ENCODE results near the gene PYCR2.
"Not testable (repeated sequence)": the region's sequence is repeated elsewhere in the genome, so short reads cannot be mapped to it uniquely, and the experiment has no call there.

The PYCR2 gene

GRCh38 chr1:225892307-225892706, 31.7 kb downstream of the PYCR2 start:
- no peak overlapping the region for H3K4me3 ChIP-seq (ENCODE audit: insufficient read depth, low read depth, low read length, poor library complexity, severe bottlenecking)
- no peaks in the 10 kb centered on the region for H3K9me3 ChIP-seq (ENCODE audit: control insufficient read depth, low read length)
- peaks cover 13% of the 10 kb centered on the region for H3K4me1 ChIP-seq (ENCODE audit: control insufficient read depth, insufficient read depth, low read length, poor library complexity, severe bottlenecking)
- DNase-seq: no peak
- H3K27me3 ChIP-seq (replicated peaks; ENCODE audit: control insufficient read depth, insufficient read depth, low read length, poor library complexity, severe bottlenecking): no peaks in the 10 kb centered on the region
- H3K36me3 ChIP-seq (ENCODE audit: control insufficient read depth, insufficient read depth, low read length): no peaks in the 10 kb centered on the region
- no peak overlapping the region for H3K27ac ChIP-seq (ENCODE audit: insufficient read depth, low read length, poor library complexity, severe bottlenecking)

GRCh38 chr1:225891229-225891972, 32.6 kb downstream of the PYCR2 start:
- Histone ChIP-seq H3K4me3 (ENCODE audit: insufficient read depth, low read depth, low read length, poor library complexity, severe bottlenecking) (no peak overlapping the region), H3K36me3 (ENCODE audit: control insufficient read depth, insufficient read depth, low read length) (no peaks in the 10 kb centered on the region), H3K4me1 (ENCODE audit: control insufficient read depth, insufficient read depth, low read length, poor library complexity, severe bottlenecking) (peaks cover 6% of the 10 kb centered on the region), H3K9me3 (ENCODE audit: control insufficient read depth, low read length) (no peaks in the 10 kb centered on the region), H3K27me3 (replicated peaks; ENCODE audit: control insufficient read depth, insufficient read depth, low read length, poor library complexity, severe bottlenecking) (no peaks in the 10 kb centered on the region), H3K27ac (ENCODE audit: insufficient read depth, low read length, poor library complexity, severe bottlenecking) (no peak overlapping the region)
- no peak for DNase-seq

- Histone ChIP-seq H3K27me3 (replicated peaks; ENCODE audit: control insufficient read depth, insufficient read depth, low read length, poor library complexity, severe bottlenecking) (no peaks in the 10 kb centered on the region), H3K36me3 (ENCODE audit: control insufficient read depth, insufficient read depth, low read length) (no peaks in the 10 kb centered on the region), H3K4me3 (ENCODE audit: insufficient read depth, low read depth, low read length, poor library complexity, severe bottlenecking) (no peak overlapping the region), H3K9me3 (ENCODE audit: control insufficient read depth, low read length) (no peaks in the 10 kb centered on the region), H3K4me1 (ENCODE audit: control insufficient read depth, insufficient read depth, low read length, poor library complexity, severe bottlenecking) (no peaks in the 10 kb centered on the region), H3K27ac (ENCODE audit: insufficient read depth, low read length, poor library complexity, severe bottlenecking) (no peak overlapping the region)
- no peak for DNase-seq
Observed at GRCh38 chr1:225890346-225891228, 33.5 kb downstream of the PYCR2 start.

- no peak overlapping the region for H3K4me3 ChIP-seq (ENCODE audit: insufficient read depth, low read depth, low read length, poor library complexity, severe bottlenecking)
Observed at GRCh38 chr1:225889743-225890142, 34.3 kb downstream of the PYCR2 start.

GRCh38 chr1:225888898-225889601, 35.0 kb downstream of the PYCR2 start, which contains the start of gene LEFTY1:
Gene LEFTY1, minus strand, starts transcription at chr1:225889146. Its CDS starts 80 bp downstream, at chr1:225889066.
- no peak within 1 kb of the TSS for H3K27ac ChIP-seq (ENCODE audit: insufficient read depth, low read length, poor library complexity, severe bottlenecking)
- no peaks in the 10 kb centered on the region for H3K4me1 ChIP-seq (ENCODE audit: control insufficient read depth, insufficient read depth, low read length, poor library complexity, severe bottlenecking)
- no peaks in the 10 kb centered on the region for H3K36me3 ChIP-seq (ENCODE audit: control insufficient read depth, insufficient read depth, low read length)
- H3K27me3 ChIP-seq (replicated peaks; ENCODE audit: control insufficient read depth, insufficient read depth, low read length, poor library complexity, severe bottlenecking): no peaks in the 10 kb centered on the region
- no peaks in the 10 kb centered on the region for H3K9me3 ChIP-seq (ENCODE audit: control insufficient read depth, low read length)
- no peak for DNase-seq
- H3K4me3 ChIP-seq (ENCODE audit: insufficient read depth, low read depth, low read length, poor library complexity, severe bottlenecking): no peak within 1 kb of the TSS

More at GRCh38 chr1:225889743-225890142, 34.3 kb downstream of the PYCR2 start:
- Histone ChIP-seq H3K36me3 (ENCODE audit: control insufficient read depth, insufficient read depth, low read length) (no peaks in the 10 kb centered on the region), H3K27ac (ENCODE audit: insufficient read depth, low read length, poor library complexity, severe bottlenecking) (no peak overlapping the region), H3K9me3 (ENCODE audit: control insufficient read depth, low read length) (no peaks in the 10 kb centered on the region), H3K4me1 (ENCODE audit: control insufficient read depth, insufficient read depth, low read length, poor library complexity, severe bottlenecking) (no peaks in the 10 kb centered on the region), H3K27me3 (replicated peaks; ENCODE audit: control insufficient read depth, insufficient read depth, low read length, poor library complexity, severe bottlenecking) (no peaks in the 10 kb centered on the region)
- no peak for DNase-seq

DNA sequence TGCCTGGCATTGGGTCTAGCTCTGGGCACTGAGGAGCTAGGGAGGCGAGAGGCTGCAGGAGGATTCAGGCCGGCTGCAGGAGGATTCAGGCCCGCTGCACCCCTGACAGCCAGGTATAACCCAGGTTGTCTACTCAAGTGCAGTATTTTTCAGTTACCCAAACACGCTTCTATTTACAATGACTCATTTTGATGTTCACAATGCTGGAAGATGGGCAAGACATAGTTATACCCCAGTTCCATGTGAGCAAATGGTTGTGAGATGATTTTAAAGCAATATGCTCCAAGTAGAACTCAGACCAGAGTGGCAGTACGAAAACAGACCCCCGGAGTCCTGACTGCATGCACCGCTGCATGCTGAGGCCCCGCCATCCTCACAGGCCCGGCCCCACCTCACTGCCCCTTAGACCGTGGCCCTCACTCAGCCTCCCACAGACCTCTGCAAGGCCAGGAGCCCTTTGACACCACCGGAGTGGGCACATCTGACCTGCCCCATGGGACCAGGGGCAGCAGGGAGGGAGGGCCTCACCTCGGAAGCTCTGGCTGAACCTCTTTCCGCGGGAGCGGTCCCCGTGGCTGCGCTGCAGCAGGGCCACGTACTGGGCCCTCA, 35.7 kb downstream of the PYCR2 start:
- H3K4me3 ChIP-seq (ENCODE audit: insufficient read depth, low read depth, low read length, poor library complexity, severe bottlenecking): no peak overlapping the region
- no peak for DNase-seq
- H3K4me1 ChIP-seq (ENCODE audit: control insufficient read depth, insufficient read depth, low read length, poor library complexity, severe bottlenecking): peaks cover 5% of the 10 kb centered on the region
- H3K27ac ChIP-seq (ENCODE audit: insufficient read depth, low read length, poor library complexity, severe bottlenecking): no peak overlapping the region
- H3K9me3 ChIP-seq (ENCODE audit: control insufficient read depth, low read length): no peaks in the 10 kb centered on the region
- H3K36me3 ChIP-seq (ENCODE audit: control insufficient read depth, insufficient read depth, low read length): no peaks in the 10 kb centered on the region
- no peaks in the 10 kb centered on the region for H3K27me3 ChIP-seq (replicated peaks; ENCODE audit: control insufficient read depth, insufficient read depth, low read length, poor library complexity, severe bottlenecking)

DNA sequence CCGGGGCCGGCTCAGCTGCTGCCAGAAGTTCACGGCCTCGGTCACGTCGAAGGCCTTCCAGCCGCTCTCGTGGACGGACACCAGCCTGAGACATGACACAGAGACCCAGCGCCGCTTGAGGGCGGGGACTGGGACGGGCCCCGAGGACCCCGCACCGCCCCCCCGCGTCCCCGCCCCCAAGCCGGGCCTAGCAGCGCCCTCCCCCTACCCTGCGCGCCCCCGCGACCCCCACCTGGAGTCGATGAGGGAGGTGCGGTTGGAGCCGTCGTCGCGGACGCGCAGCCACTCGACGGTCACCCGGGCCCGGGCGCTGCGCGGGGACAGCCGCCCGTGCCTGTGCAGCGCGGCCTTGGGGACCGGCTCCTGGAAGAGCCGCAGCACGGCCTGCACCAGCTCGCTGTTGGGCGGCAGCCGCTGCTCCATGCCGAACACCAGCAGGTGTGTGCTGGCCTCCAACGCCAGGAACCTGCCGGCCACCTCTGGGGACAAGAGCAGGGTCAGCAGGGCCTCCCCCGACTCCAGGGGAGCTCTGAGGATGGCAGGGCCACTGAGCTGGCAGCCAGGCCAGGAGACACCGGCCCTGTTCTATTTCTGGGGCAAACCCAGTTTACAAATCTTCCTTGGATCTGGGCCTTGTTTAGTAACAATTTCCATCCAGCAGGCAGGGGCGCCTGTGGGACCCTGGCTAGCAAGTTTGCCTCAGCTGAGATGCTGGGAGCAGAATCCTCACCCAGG, 36.3 kb downstream of the PYCR2 start:
- not testable (repeated sequence) for H3K36me3 ChIP-seq (ENCODE audit: control insufficient read depth, insufficient read depth, low read length); H3K4me1 ChIP-seq (ENCODE audit: control insufficient read depth, insufficient read depth, low read length, poor library complexity, severe bottlenecking); H3K27ac ChIP-seq (ENCODE audit: insufficient read depth, low read length, poor library complexity, severe bottlenecking); H3K27me3 ChIP-seq (replicated peaks; ENCODE audit: control insufficient read depth, insufficient read depth, low read length, poor library complexity, severe bottlenecking); DNase-seq; H3K9me3 ChIP-seq (ENCODE audit: control insufficient read depth, low read length); H3K4me3 ChIP-seq (ENCODE audit: insufficient read depth, low read depth, low read length, poor library complexity, severe bottlenecking)

DNA sequence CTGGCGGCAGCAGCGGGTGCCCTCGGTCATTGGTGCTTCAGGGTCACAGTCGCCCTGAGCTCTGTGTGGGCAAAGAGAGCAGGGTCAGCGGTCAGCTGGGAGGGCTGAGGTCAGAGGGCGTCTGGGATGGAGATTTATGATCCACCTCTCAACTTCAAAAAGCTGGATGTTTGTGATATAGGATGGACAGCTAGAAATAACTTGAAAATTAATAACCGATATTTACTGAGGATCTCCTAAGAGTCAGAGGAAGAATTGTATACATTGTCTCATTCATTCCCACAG, 37.1 kb downstream of the PYCR2 start:
- Histone ChIP-seq H3K27me3 (replicated peaks; ENCODE audit: control insufficient read depth, insufficient read depth, low read length, poor library complexity, severe bottlenecking) (no peaks in the 10 kb centered on the region), H3K27ac (ENCODE audit: insufficient read depth, low read length, poor library complexity, severe bottlenecking) (no peak overlapping the region), H3K4me3 (ENCODE audit: insufficient read depth, low read depth, low read length, poor library complexity, severe bottlenecking) (no peak overlapping the region), H3K4me1 (ENCODE audit: control insufficient read depth, insufficient read depth, low read length, poor library complexity, severe bottlenecking) (peaks cover 5% of the 10 kb centered on the region), H3K36me3 (ENCODE audit: control insufficient read depth, insufficient read depth, low read length) (no peaks in the 10 kb centered on the region), H3K9me3 (ENCODE audit: control insufficient read depth, low read length) (no peaks in the 10 kb centered on the region)
- DNase-seq: no peak
